GM18873 (cell line): Measurements from ENCODE around the gene LINGO4.

Experiments
- ATAC-seq: cut with Tn5 transposase; IDR thresholded peaks from one replicate; pipeline ENCODE4 v1.9.1; 2021; ENCODE audit warnings: mild to moderate bottlenecking, moderate library complexity, moderate number of reproducible peaks; ENCODE audit not compliant: unreplicated experiment, low FRiP score

The LINGO4 gene

GRCh38 chr1:151815716-151816327, 10.6 kb upstream of the LINGO4 start:
- no peak for ATAC-seq

DNA sequence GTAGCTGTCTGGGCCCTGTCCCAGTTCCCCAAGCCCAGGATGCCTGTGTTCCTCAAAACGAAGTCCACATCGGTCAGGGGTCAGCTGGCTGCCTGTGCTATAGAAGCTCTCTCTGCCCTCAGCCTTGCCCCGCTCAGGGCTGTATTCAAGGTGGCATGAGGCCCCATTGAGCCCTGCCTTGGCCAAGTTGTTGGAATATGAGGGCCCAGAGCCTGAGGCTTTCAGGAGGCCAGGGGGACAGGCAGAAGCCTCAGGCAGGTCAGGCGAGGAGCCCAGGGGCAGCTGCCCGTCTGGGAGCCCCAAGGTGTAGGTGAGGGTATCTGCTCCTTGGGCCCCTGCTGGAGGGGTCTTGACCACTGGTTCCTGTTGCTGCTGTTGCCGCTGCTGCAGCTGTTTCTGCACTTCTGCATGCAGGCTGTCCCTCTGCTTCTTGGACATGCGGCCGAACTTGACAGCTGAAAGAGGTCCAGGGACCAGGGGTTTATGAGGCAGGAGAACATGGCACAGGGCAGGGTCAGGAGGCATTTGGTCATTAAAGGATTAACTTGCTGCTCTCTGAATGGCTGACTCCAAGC, 9.8 kb upstream of the LINGO4 start:
- ATAC-seq, result no peak

GRCh38 chr1:151814426-151814825, 9.2 kb upstream of the LINGO4 start:
- no peak for ATAC-seq

DNA sequence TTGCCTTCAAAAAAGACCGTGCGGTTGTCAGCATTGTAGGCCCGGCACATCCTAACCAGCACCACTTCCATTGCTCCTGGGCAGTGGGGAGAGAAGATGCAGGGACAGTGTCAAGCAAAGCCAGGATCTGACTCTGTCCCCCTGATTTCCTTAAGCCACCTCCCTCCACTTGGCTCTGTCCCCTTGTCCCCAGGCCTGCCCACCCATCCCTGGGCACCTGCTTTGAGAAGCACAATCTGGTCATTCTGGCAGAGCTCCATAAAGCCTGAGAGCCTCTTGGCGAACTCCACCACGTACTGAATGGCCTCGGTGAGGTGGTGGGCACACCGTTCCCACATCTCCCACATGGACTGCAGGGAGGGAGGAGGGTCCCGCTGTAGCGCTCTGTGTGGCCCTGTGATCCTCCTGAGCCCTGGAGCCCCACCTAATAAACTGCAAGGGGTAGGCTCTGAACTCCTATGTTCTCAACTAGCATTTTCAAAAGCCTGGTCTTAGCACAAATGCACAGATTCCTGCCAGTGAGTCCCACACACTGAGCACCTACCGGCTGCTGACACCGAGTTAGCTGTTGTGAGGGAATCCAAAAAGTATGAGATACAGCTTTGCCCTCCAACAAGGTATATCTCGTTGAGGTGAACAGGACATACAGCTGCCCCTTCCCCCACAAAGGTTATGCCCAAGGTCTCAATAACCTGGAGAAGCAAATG, 8.2 kb upstream of the LINGO4 start:
- no peak for ATAC-seq

- no peak for ATAC-seq
These were observed 6.0 kb upstream of the LINGO4 start for GRCh38 chr1:151811181-151811580.

DNA sequence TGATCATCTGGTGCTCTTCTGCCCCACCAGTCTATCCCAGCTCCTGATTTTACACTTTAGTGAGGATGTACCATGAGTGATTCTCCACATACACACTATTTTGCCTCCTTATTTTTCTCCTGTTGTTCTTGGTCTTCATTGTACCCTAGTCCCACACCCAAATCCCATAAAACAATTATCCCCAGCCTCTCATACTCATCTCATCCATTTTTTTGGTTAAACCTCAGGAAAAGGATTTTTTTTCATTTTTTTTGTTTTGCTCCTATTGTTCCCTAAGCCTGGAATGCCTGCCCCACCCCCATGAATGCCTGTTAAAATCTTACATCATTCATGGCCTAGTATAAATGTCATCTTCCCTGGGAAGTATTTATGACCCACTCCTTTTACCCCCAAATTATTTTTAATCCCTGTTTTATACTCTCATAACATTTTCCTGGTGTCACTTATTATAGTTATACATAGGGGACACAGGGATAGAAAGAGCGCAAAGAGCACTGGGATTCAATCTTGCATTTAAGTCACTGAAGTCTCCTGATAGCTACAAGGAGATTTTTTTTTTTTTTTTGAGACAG, 4.9 kb upstream of the LINGO4 start:
- ATAC-seq, result no peak

GRCh38 chr1:151809290-151809984, 4.2 kb upstream of the LINGO4 start:
- ATAC-seq, result no peak

DNA sequence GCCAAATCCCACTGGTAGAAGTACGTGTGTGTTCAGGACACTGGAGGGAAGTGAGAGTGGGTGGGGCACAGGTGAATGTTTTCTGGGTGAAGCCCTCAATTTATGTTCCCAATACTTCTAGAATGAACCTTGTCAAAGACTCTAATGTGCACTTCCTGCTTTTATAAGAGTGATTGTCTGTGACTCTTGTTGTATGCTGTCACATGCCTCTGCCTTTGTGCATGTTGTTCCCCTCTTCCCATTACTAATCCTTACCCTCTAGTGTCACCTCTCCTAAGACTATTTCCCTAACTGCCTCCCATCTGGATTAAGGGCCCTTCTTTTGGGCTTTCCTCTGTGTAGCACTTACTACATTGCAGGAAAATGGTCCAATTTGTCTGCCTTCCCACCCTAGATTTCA, 2.5 kb upstream of the LINGO4 start:
- ATAC-seq, result no peak

DNA sequence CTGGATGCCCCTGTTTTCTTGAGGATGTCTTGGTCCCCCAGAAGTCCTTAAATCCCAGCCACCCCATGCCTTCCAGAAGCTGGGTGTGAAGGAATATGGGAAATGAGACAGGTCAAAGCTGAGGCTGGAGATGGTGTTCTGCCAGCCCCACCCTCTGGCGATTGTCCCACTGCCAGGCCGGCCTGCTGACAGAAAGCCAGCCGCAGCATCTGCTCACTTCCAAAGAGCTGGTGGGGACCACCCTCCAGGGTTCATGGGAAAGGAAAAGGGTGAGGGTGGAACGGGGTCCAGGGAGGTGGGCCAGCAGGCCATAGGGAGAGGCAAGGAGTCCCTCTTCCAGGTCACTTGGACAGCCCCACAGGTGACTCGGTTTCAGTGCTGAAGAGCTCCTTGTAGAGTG, 1.9 kb upstream of the LINGO4 start:
- ATAC-seq, result no peak

DNA sequence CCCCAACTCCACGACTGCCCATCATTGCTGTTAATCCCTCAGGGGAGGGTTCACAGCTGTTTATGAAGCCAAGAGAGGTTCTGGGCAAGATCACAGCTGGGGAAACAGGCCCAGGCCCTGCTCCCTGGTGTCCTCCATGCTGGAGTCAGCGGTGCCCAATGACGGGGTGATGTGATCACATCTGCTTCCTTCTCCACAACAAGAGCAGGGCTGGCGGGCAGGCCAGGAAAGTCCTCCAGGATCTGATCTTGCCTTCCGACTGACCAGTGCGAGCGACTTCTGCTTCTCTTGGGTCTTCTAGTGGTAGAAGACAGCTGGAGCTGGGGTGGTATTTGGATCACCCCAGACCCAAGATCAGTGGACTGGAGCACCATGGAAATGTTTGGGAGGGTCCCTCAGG, 951 bp upstream of the LINGO4 start:
- ATAC-seq, result no peak

- no peak for ATAC-seq
These were observed 1.3 kb downstream of the LINGO4 start for GRCh38 chr1:151803915-151804314.

DNA sequence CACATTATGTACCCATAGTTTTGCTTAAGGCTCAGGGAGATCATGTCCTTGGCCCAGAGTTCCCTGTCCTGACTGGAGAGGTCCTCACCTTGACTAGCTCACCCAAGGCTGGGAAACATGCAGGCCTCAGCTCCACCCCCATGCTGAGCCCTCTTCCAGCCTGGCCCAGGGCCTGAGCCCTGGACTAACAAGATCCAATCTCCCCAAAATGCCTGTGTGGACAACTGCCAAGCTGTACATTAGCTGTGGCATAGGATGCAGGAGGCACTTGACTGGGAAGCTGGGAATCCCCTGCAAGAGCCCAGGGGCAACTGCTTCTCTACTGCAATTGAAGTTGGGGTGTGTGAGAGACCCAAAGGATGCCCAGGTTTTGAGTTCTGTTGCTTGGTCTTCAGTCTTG, 2.1 kb downstream of the LINGO4 start:
- ATAC-seq, result no peak

- ATAC-seq, result no peak
These were observed 2.8 kb downstream of the LINGO4 start for GRCh38 chr1:151802372-151802771.

DNA sequence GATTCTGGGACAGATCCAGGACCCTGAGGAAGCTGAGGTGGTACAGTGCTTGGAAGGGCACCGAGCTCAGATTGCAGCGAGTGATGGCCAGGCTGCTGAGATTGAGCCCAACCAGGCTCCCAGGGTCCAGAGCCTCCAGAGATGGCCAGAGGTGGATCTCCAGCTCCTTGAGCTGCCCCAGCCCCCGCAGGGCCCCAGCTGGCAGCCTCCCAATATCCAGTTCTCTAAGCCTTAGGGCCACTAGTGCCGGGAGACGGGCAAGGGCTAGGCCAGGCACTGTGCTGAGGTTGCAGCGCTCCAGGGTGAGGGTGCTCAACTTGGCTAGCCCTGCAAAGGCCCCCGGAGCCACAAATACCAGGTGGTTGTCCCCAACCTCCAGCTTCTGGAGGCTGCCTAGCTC, 3.4 kb downstream of the LINGO4 start:
- ATAC-seq, result no peak

DNA sequence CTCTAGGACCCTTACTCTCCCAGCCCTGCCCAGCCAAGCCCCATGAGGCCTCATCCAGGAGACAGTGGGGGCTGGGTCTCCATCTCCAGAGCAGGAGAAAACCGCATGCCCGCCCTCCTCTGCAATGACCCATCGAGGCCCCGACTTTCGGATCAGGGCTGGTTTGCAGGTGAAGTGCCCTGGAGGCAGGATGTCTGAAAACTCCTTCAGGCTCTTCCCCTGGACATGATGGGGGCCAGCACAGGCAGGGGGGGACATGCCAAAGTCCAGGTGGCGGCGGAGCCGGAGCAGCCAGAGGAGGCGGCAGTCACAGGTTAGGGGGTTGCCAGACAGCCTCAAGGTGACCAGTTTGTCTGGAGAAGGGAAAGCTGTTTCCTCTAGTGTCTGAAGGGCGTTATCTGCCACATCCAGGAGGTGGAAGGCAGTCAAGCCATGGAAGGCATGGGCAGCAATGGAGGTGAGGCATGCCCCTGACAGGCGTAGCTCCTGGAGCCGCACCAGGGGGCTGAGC, 3.9 kb downstream of the LINGO4 start:
- no peak for ATAC-seq

GRCh38 chr1:151800830-151801229, 4.4 kb downstream of the LINGO4 start:
- ATAC-seq, result no peak

- no peak for ATAC-seq
These were observed 5.8 kb downstream of the LINGO4 start for GRCh38 chr1:151799179-151800022.

- ATAC-seq, result no peak
These were observed 6.6 kb downstream of the LINGO4 start for GRCh38 chr1:151798571-151798970.

GRCh38 chr1:151790940-151791651, 14.1 kb downstream of the LINGO4 start:
- no peak for ATAC-seq
